OCI-M1 (cell line): ENCODE measurements around the gene CEACAM4.

Experiments used
- DNase-seq: peaks from one replicate; lab custom pipeline; 2025; lab: John Stamatoyannopoulos, UW

Gene CEACAM4

DNA sequence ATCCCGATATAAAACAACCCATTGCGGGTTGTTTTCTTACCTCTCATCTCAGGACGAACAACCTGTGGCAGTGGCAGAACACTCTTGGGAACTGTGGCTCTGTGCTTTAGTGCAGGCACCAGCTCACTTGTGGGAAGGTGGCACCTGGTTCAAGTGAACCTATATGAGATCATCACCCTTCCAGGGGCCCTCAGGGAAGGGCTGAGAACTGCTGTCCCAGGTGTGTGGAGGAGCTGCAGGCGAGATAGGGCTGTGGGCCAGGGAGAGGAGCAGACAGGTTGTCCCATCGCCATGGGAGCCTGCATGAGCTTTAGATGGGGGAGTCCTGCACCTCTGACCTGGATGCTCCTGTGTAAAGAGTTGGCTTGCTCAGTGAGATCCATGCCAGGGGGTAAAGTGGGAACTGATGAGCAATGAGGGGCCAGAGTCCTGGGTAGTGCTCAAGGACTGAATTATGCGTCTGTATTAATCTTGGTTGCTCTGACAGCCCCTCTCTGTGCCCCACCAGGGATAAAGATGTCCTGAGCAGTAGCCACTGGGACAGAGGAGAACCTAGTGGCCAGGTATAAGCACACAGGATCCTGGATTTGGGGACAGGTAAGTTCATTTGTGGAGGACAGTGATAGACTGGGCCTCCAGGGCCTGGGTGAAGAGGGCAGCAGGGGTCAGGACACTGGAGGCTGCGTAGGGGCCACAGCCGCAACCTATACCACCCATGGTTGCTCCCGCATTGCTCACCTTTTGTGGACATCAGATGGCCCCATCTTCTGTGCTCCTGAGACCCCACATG, 8.7 kb downstream of the CEACAM4 start:
- no peak for DNase-seq

- DNase-seq, result peak; percentile 55
Observed at GRCh38 chr19:41616792-41617621, 9.9 kb downstream of the CEACAM4 start.

GRCh38 chr19:41615207-41615606, 11.7 kb downstream of the CEACAM4 start:
- no peak for DNase-seq

DNA sequence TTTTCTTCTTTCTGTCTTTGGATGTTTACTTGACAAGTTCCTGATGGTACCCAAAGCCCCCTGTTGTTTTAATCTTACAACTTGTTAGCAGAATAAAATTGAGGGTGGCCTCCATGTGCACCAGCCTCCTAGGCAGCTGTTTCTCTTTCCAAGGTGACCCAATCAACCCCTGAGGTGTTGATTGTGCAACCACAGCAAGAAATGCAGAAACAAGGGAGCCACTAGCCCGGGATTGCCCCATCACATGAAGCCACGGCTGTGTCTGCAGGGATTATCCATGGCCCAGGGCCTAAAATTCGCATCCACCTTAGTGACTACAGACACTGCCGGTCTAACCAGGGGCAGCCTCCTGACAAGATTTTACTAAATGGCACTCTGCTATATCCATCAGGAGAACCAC, 14.4 kb downstream of the CEACAM4 start:
- DNase-seq, result no peak

DNA sequence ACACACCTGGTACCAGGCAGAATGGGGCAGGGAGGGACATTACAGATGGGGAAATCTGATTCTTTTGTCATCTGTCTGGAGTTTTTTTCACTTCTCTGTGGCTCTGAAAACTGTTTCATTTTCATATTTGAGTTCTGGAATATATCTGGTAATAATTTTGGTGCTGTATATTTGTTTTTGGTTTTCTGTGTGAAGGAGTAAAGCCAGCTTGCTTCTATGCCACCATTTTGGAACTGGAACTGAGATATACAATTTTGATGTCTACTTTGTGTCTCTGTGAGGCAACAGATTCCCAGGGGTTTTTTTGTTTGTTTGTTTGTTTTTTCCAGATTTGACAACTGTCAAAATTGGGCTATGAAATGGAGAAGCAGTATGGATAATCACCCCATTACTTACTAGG, 16.1 kb downstream of the CEACAM4 start:
- DNase-seq, result no peak

DNA sequence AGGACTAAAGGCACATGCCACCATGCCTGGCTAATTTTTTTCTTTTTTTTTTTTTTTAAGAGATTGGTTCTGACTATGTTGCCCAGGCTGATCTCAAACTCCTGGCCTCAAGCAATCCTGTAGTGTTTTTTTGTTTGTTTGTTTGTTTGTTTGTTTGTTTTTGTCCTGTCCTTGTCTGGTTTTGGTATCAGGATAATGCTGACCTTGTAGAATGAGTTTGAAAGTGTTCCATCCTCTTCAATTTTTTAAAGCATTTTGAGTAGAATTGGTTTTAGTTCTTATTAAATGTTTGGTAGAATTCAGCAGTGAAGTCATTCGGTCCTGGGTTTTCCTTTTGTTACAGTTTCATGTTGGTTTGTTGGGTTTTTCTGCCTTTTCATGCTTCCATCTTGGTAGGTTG, 19.2 kb downstream of the CEACAM4 start:
- DNase-seq, result no peak

DNA sequence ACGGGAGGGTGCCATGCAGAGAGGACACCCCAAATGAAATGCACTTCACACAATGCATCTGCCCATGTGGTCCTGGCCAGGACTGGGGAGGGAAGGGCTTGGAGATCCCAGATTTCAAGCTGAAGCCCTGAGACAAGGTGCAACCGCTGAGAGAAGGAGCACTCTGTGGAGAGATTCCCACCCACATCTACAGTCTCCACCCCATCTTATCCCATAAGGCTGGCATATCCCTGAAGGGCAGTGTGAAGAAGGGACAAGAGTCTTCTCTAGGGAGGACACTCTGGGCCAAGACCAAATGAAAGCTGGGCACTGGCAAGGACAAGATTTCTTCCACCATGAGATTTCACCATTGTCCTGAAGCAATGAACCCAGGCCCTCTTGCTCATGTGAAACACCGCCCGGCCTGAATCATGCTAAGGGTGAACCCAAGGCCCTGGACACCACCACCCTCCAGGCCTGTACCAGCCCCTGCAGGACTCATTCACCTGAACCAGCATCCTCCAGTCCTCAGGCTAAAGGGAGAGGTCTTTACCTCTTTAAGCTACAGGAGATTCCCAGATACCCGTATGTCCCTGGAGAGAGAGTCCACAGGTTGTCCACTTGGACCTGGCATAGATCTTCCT, 20.5 kb downstream of the CEACAM4 start:
- DNase-seq, result no peak

GRCh38 chr19:41604831-41605230, 22.0 kb downstream of the CEACAM4 start:
- DNase-seq, result no peak

DNA sequence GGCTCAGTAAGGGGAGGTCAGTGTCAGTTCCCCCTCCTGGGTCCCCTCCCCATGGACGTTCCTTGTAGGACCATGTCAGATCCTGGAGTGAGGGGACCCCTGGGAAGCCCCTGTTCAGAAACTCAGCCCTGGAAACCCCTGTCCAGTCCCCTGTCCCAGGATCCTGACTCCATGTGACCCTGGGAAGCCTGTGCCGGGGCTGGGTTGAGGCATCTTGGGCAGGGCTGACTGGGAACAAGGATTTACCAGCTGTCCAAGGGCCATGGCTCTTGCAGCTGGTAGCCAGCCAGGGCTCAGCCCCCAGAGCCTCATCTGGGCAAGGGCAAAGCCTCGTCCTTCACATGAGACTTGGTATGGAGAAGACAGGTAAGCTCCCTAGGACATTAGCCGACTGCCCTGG, 25.1 kb downstream of the CEACAM4 start:
- DNase-seq, result no peak

DNA sequence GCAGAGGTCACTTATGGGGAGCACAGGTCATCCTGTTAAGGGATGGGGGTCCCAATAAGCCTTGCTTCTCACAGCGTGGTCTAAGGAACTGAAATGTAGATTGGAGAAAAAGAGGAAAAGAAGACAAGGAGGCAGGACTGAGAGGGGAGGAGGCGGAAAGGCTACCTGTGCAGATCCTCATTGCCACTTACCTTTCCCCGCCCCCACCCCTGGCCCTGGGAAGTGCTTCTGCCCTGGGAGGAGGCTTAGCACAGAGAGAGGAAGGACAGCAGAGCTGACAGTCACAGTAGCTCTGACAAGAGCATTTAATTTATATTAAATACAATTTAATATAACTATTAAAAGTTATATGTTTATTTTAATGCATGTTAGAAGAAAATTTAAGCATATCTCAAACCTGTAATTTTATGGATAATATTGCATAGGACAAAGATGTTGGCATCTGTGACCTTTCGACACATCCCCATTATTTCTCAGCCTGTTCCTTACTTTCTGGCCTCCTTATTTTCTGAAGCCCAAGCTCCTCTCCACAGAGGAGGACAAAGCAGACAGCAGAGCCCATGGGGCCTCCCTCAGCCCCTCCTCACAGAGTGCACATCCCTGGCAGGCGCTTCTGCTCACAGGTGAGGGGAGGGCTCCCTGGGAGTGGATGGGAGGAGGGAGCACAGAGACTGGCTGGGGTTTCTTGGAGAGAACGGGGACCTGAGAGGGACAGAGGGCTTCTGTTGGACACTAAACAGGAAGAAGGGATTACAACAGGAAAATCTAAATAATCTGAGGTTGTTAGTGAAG, 27.5 kb downstream of the CEACAM4 start:
- no peak for DNase-seq

DNA sequence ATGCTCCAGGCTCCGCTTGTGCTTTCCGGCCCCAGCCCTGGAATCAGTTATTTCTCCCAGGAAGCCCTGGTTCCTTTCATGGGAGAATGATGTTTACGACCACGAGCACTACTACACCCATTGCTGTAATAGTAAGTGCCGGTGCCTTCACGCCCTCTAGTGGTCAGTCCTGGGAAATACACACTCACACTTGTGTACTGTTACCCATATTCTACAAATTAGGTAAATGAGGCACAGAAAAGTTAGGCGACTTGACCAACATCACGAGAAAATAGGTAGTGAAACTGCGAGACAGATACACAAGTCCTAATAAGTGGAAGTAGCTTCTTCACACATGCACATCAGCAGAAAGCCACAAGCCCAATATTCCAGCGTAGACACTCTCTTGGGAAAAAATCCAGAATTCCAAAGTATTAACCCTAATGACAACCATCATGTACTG, 29.3 kb downstream of the CEACAM4 start:
- DNase-seq, result peak; percentile 86

GRCh38 chr19:41595890-41596280, 31.0 kb downstream of the CEACAM4 start:
- DNase-seq, result no peak

GRCh38 chr19:41595258-41595889, 31.5 kb downstream of the CEACAM4 start:
- DNase-seq, result peak; percentile 89

DNA sequence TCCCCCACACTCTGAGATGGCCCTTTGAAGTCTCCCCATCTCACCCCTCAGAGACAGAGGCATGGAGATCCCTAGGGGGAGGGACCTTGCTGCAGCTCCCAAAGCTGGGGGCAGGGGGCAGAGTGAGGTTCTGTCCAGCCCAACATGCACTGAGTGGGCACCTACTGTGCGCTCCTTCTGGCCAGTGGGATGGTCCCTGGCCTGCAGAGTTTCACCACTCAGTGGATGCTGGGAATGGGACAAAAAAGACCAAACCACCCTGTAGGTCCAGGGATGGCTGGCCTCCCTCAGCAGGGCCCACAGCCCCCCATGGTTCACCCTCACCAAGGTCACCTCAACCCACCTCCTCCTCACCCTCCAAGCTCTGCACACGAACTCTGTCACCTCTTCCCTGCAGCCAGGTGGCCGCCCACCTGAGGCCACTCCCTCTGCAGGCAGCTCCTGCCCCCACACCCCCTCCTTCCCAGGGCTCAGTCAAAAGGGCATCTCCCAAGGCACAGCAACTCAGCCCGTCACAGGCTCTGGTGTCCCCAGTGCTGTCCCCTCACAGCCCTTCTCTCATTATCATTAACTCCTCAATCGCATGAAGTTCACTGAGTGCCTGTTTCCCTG, 34.8 kb downstream of the CEACAM4 start:
- no peak for DNase-seq

- DNase-seq, result no peak
Observed at GRCh38 chr19:41590936-41591335, 35.9 kb downstream of the CEACAM4 start.

GRCh38 chr19:41589371-41589770, 37.5 kb downstream of the CEACAM4 start:
- no peak for DNase-seq

GRCh38 chr19:41588497-41589209, 38.2 kb downstream of the CEACAM4 start:
- peak; percentile 51 for DNase-seq

DNA sequence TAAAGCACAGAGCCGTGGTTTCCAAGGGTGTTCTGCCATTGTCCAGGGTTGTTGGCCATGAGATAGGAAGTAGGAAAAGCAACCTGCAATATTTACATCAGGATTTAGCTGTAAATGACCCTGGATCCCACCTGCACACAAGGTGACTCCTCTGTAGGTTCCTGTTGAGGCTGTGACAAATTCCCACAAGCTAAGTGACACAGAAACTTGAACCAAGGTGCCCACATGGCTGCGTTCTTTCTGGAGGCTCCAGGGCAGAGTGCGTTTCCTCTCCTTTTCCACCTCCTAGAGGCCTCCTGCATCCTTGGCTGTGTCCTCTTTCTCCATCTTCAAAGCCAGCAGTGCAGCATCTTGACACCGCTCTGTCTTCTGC, 39.0 kb downstream of the CEACAM4 start:
- no peak for DNase-seq

DNA sequence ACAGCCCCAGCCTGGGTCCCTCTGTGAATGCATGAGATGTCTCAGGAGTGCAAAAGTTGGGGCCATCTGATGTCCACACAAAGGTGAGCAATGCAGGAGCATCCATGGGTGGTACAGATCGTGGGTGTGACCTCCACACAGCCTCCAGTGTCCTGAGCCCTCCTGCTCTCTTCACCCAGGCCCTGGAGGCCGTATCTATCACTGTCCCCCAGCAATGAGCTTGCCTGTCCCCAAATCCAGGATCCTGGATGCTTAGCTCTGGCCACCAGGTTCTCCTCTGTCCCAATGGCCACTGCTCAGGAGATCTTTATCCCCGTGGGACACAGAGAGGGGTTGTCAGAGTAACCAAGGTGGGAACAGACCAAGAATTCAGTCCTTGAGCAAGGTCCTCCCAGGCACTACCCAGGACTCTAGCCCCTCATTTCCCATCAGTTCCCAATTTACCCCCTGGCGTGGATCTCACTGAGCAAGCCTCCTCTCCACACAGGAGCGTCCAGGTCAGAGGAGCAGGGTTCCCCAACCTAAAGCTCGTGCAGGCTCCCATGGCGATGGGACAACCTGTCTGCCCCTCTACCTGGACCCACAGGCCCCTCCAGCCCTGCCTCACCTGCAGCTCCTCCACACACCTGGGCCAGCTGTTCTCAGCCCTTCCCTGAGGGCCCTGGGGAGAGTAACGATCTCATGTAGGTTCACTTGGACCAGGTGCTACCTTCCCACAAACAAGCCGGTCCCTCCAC, 39.6 kb downstream of the CEACAM4 start:
- DNase-seq, result no peak

GRCh38 chr19:41586064-41586463, 40.8 kb downstream of the CEACAM4 start:
- no peak for DNase-seq
